ENCODE results near the gene CCDC28A.

DNA sequence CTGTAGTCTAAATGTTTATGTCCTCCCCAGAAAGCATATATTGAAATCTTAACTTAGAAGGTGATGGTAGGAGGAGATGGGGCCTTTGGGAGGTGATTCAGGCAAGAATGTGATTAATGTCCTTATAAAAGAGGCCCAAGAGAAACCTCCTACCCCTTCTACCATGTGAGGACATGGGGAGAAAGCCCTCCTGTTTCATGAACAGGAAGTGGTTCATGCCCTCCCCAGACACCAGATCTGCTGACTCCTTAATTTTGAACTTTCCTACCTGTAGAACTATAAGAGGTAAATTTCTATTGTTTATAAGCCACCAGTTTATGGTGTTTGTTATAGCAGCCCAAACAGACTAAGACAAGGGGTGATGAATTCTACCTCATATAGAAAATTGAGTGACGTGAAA, 13.6 kb downstream of the CCDC28A start:
- TF ChIP-seq, protein P1, sequence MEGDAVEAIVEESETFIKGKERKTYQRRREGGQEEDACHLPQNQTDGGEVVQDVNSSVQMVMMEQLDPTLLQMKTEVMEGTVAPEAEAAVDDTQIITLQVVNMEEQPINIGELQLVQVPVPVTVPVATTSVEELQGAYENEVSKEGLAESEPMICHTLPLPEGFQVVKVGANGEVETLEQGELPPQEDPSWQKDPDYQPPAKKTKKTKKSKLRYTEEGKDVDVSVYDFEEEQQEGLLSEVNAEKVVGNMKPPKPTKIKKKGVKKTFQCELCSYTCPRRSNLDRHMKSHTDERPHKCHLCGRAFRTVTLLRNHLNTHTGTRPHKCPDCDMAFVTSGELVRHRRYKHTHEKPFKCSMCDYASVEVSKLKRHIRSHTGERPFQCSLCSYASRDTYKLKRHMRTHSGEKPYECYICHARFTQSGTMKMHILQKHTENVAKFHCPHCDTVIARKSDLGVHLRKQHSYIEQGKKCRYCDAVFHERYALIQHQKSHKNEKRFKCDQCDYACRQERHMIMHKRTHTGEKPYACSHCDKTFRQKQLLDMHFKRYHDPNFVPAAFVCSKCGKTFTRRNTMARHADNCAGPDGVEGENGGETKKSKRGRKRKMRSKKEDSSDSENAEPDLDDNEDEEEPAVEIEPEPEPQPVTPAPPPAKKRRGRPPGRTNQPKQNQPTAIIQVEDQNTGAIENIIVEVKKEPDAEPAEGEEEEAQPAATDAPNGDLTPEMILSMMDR (IDR thresholded peaks at IDR 0.05), result no peak
- TF ChIP-seq EP300 (IDR thresholded peaks at IDR 0.05) (no peak), CBX2 (IDR thresholded peaks at IDR 0.05; ENCODE audit: borderline replicate concordance, low read depth) (no peak), FOSL2 (IDR thresholded peaks at IDR 0.05) (no peak), FOSL2 (CRISPR knock-in tag; IDR thresholded peaks at IDR 0.05) (no peak), MAZ (IDR thresholded peaks at IDR 0.05; ENCODE audit: borderline replicate concordance, low read depth, low read length) (no peak), CBX8 (IDR thresholded peaks at IDR 0.05) (no peak), POLR2A (IDR thresholded peaks at IDR 0.05; ENCODE audit: low read length) (no peak), CHD2 (IDR thresholded peaks at IDR 0.05; ENCODE audit: low read length, partially characterized antibody) (no peak)
- TF ChIP-seq, protein P2, sequence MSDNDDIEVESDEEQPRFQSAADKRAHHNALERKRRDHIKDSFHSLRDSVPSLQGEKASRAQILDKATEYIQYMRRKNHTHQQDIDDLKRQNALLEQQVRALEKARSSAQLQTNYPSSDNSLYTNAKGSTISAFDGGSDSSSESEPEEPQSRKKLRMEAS (IDR thresholded peaks at IDR 0.05), result no peak
- TF ChIP-seq, protein P3, sequence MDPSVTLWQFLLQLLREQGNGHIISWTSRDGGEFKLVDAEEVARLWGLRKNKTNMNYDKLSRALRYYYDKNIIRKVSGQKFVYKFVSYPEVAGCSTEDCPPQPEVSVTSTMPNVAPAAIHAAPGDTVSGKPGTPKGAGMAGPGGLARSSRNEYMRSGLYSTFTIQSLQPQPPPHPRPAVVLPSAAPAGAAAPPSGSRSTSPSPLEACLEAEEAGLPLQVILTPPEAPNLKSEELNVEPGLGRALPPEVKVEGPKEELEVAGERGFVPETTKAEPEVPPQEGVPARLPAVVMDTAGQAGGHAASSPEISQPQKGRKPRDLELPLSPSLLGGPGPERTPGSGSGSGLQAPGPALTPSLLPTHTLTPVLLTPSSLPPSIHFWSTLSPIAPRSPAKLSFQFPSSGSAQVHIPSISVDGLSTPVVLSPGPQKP (IDR thresholded peaks at IDR 0.05; ENCODE audit: low read depth, low read length), result no peak
- TF ChIP-seq, protein P4, sequence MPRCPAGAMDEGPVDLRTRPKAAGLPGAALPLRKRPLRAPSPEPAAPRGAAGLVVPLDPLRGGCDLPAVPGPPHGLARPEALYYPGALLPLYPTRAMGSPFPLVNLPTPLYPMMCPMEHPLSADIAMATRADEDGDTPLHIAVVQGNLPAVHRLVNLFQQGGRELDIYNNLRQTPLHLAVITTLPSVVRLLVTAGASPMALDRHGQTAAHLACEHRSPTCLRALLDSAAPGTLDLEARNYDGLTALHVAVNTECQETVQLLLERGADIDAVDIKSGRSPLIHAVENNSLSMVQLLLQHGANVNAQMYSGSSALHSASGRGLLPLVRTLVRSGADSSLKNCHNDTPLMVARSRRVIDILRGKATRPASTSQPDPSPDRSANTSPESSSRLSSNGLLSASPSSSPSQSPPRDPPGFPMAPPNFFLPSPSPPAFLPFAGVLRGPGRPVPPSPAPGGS (IDR thresholded peaks at IDR 0.05), result no peak
- TF ChIP-seq, protein P5, sequence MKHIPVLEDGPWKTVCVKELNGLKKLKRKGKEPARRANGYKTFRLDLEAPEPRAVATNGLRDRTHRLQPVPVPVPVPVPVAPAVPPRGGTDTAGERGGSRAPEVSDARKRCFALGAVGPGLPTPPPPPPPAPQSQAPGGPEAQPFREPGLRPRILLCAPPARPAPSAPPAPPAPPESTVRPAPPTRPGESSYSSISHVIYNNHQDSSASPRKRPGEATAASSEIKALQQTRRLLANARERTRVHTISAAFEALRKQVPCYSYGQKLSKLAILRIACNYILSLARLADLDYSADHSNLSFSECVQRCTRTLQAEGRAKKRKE (CRISPR knock-in tag; IDR thresholded peaks at IDR 0.05; ENCODE audit: low read depth), result no peak

Data from A549 (cell line).